ENCODE measurements around the gene LRRC4B.

DNA sequence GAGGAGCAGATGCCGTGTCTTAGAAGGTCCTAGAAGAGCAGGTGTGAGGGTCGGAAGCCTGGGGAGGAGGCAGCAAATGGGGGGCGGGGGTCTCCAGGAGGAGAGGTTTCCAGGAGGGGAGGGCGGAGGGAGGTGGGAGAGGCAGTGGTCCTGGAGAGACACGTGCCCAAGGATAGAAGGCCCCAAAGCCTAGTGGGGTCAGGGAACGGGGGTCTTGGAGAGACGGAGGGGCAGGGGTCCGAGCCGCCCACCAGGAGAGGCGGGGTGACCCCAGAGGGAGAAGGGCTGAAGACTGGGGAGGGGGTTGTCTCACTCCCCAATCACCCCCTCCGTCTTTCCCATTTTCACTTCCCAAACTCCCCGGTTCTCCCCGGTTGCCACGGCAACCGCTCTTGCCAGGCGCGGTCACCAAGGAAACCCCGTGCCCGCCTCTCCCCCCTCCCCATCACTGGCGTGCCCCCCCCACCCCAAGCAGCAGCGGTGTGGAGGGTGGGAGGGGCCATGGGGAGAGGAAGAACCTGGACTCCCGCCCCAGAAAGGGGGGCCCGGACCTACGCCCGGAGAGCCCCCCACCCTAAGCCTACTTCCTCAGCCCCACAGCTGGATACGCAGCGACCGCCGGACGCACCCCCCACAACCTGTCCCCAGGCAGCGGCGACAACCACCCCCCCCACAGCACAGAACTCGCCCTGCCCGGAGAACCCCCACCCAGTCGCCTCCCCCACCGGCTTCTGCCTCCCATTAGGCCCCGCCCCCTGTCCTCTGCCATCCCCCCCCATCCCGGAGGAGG, 988 bp downstream of the LRRC4B start:
- TF ChIP-seq POLR2A (IDR thresholded peaks at IDR 0.05), result no peak
- TF ChIP-seq, protein P1, sequence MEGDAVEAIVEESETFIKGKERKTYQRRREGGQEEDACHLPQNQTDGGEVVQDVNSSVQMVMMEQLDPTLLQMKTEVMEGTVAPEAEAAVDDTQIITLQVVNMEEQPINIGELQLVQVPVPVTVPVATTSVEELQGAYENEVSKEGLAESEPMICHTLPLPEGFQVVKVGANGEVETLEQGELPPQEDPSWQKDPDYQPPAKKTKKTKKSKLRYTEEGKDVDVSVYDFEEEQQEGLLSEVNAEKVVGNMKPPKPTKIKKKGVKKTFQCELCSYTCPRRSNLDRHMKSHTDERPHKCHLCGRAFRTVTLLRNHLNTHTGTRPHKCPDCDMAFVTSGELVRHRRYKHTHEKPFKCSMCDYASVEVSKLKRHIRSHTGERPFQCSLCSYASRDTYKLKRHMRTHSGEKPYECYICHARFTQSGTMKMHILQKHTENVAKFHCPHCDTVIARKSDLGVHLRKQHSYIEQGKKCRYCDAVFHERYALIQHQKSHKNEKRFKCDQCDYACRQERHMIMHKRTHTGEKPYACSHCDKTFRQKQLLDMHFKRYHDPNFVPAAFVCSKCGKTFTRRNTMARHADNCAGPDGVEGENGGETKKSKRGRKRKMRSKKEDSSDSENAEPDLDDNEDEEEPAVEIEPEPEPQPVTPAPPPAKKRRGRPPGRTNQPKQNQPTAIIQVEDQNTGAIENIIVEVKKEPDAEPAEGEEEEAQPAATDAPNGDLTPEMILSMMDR (IDR thresholded peaks at IDR 0.05), result no peak
